HCT116 (cell line): ENCODE measurements around the gene AUTS2.

Experiments
- CBX3 ChIP-seq: IDR thresholded peaks from 2 replicates; pipeline ENCODE4 v1.6.1; 2012; ENCODE audit warnings: low read depth
- CEBPB ChIP-seq: IDR thresholded peaks from 2 replicates; pipeline ENCODE4 v1.6.1; 2012; ENCODE audit warnings: low read depth
- EZH2 ChIP-seq: fragments of 200-600 bp; sonication (generic); IDR thresholded peaks from 2 replicates; pipeline ENCODE4 v1.6.1; 2017; ENCODE audit warnings: antibody characterized with exemption, mixed run types
- EZH2phosphoT487 ChIP-seq: fragments of 200-600 bp; IDR thresholded peaks from 2 replicates; pipeline ENCODE4 v1.6.1; 2018; ENCODE audit warnings: antibody characterized with exemption, borderline replicate concordance
- JUND ChIP-seq: IDR thresholded peaks from 2 replicates; pipeline ENCODE4 v1.6.1; 2012
- POLR2A ChIP-seq: IDR thresholded peaks from 2 replicates; pipeline ENCODE4 v1.7.0; 2011; ENCODE audit warnings: borderline replicate concordance; ENCODE audit not compliant: insufficient read depth, insufficient read length; ENCODE audit errors: extremely low read depth
- POLR2AphosphoS5 ChIP-seq: IDR thresholded peaks from 2 replicates; pipeline ENCODE4 v1.6.1; 2011; ENCODE audit warnings: mild to moderate bottlenecking, low read depth, low read length, moderate library complexity
- RAD21 ChIP-seq: IDR thresholded peaks from 2 replicates; pipeline ENCODE4 v1.6.1; 2012; ENCODE audit warnings: low read depth, mild to moderate bottlenecking
- SIN3A ChIP-seq: IDR thresholded peaks from 2 replicates; pipeline ENCODE4 v1.6.1; 2012; ENCODE audit warnings: low read depth
- SP1 ChIP-seq: IDR thresholded peaks from 2 replicates; pipeline ENCODE4 v1.6.1; 2012; ENCODE audit warnings: low read depth
- TCF7L2 ChIP-seq: IDR thresholded peaks from 2 replicates; pipeline ENCODE4 v1.7.0; 2011; ENCODE audit warnings: borderline replicate concordance, inconsistent platforms; ENCODE audit not compliant: insufficient read depth, insufficient read length; ENCODE audit errors: extremely low read depth
- ZFX ChIP-seq: fragments of 450-650 bp; IDR thresholded peaks from 2 replicates; pipeline ENCODE4 v1.6.1; 2017
- TF ChIP-seq, protein P1 (sequence below), 3 experiments: fragments of 200-600 bp in 1 of 3; sonication (generic) in 1 of 3; IDR thresholded peaks in 2 of 3; conservative IDR thresholded peaks in 1 of 3; 2 replicates each; pipeline ENCODE4 v1.5.1; 2012 to 2017; ENCODE audit warnings: low read depth in 2 of 3, low read length in 2 of 3, antibody characterized with exemption in 1 of 3, borderline replicate concordance in 1 of 3, control low read depth in 1 of 3, mild to moderate bottlenecking in 1 of 3, mixed read lengths in 1 of 3, mixed run types in 1 of 3, moderate library complexity in 1 of 3; ENCODE audit not compliant: insufficient read depth in 1 of 3
- TF ChIP-seq, protein P2 (sequence below): IDR thresholded peaks from 2 replicates; pipeline ENCODE4 v1.6.1; 2012; ENCODE audit warnings: low read depth

DNA sequence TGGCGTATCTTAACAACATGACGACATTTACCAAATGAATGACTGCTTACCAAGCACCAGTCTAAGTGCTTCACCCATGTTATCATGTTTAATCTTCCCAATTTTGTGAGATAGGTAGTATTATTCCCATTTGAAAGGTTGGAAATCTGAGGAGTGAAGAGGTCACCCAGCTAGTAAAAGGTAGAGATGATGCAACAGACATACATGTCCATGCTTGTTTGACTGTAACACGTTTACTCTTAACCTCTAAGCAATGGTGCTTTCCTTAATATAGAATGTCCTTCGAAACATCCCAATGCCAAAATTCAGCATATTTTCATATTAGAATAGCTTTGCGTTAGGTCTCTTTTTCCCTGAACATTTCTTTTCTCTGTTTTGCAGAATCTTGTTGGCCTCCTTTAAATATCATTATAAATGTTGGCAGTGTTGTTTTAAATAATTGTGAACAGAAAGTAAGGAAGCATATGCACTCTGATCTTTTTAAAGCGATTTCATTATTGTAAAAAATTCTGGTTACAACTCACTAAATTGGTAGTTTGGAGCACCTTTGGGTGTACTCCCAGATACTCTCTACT, 722.8 kb downstream of the AUTS2 start:
- TF ChIP-seq, protein P1, sequence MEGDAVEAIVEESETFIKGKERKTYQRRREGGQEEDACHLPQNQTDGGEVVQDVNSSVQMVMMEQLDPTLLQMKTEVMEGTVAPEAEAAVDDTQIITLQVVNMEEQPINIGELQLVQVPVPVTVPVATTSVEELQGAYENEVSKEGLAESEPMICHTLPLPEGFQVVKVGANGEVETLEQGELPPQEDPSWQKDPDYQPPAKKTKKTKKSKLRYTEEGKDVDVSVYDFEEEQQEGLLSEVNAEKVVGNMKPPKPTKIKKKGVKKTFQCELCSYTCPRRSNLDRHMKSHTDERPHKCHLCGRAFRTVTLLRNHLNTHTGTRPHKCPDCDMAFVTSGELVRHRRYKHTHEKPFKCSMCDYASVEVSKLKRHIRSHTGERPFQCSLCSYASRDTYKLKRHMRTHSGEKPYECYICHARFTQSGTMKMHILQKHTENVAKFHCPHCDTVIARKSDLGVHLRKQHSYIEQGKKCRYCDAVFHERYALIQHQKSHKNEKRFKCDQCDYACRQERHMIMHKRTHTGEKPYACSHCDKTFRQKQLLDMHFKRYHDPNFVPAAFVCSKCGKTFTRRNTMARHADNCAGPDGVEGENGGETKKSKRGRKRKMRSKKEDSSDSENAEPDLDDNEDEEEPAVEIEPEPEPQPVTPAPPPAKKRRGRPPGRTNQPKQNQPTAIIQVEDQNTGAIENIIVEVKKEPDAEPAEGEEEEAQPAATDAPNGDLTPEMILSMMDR (IDR thresholded peaks at IDR 0.05 in 2 of 3, conservative IDR thresholded peaks at IDR 0.05 in 1 of 3; ENCODE audit: borderline replicate concordance in 1 of 3, insufficient read depth in 1 of 3, low read depth in 2 of 3, low read length in 2 of 3): no peak
- TF ChIP-seq POLR2A: no peak
- TF ChIP-seq SP1: no peak
- TF ChIP-seq POLR2AphosphoS5: no peak
- no peak for TF ChIP-seq TCF7L2
- TF ChIP-seq ZFX: no peak
- TF ChIP-seq, protein P2, sequence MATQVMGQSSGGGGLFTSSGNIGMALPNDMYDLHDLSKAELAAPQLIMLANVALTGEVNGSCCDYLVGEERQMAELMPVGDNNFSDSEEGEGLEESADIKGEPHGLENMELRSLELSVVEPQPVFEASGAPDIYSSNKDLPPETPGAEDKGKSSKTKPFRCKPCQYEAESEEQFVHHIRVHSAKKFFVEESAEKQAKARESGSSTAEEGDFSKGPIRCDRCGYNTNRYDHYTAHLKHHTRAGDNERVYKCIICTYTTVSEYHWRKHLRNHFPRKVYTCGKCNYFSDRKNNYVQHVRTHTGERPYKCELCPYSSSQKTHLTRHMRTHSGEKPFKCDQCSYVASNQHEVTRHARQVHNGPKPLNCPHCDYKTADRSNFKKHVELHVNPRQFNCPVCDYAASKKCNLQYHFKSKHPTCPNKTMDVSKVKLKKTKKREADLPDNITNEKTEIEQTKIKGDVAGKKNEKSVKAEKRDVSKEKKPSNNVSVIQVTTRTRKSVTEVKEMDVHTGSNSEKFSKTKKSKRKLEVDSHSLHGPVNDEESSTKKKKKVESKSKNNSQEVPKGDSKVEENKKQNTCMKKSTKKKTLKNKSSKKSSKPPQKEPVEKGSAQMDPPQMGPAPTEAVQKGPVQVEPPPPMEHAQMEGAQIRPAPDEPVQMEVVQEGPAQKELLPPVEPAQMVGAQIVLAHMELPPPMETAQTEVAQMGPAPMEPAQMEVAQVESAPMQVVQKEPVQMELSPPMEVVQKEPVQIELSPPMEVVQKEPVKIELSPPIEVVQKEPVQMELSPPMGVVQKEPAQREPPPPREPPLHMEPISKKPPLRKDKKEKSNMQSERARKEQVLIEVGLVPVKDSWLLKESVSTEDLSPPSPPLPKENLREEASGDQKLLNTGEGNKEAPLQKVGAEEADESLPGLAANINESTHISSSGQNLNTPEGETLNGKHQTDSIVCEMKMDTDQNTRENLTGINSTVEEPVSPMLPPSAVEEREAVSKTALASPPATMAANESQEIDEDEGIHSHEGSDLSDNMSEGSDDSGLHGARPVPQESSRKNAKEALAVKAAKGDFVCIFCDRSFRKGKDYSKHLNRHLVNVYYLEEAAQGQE: no peak
- TF ChIP-seq JUND: no peak
- TF ChIP-seq CEBPB: no peak
- TF ChIP-seq EZH2: no peak
- TF ChIP-seq SIN3A: no peak
- TF ChIP-seq RAD21: no peak
- TF ChIP-seq EZH2phosphoT487: no peak
- TF ChIP-seq CBX3: no peak
